Islet of Langerhans (tissue), 1 donor: ENCODE measurements around the gene SLA2.
"Not testable (repeated sequence)": the region's sequence is repeated elsewhere in the genome, so short reads cannot be mapped to it uniquely, and the experiment has no call there.

Experiments used
- FAIRE-seq: peaks from one replicate; lab custom pipeline; 2011; peaks lifted over from hg19 to GRCh38; lab: Jason Lieb, UNC

Gene SLA2

DNA sequence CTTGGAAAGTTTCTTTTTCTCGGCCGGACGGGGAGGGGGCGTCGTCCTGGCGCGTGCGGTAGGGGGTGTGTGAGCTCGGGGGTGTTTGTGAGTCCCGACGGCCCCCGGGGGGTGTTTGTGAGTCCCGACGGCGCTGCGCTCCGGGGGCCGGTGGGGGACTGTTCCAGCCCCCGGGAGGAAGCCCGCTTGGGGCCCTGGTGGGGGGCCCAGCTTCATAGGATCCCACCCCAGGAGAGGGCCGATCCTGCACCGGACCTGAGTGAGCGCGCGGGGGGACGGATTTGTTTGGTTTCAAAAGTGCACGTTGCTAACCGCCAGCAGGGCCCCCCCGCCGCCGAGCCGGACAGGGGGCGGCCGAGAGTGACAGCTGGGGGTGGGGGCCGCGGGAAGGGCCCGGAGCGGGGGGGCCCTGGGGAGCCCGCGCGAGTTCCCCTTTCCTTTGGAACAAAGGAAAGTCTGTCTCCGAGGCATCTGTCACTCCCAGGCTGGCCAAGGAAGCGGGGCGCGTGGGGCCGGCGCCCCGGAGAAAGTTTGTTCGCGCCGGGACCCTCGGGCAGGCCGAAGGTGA, 72.1 kb downstream of the SLA2 start:
- no peak for FAIRE-seq

DNA sequence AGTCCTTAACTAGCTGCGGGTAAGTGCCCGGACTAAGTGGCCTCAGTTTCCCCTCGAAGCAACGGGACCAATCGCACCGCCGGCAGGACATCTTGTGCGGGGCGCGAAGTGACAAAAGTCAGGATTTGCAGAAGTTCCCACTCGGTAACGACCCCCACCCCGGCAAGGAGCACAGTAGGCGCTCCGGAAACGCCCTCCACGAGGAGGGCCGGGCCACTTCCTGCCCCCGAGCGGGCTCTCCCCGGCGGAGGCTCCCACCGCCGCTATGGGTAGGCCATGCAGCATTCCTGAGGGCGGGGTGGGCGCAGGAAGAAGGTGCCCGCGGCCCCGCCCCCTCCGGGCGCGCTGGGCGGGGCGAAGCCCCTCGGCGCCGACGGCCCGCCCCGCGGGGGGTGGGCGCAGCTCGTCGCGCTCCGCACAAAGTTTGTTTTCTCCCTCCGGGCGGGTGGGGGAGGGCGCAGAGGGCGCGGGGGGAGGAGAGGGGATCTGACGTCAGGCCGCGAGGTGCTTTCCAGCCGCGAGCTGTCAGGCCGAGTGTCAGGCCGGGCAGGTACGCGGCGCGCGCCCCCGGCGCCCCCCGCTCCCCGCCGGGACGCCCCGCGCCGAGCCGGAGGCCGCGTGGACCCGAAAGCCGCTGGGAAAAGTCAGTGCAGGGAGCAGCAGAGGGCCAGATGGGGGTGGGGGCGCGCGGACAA, 72.7 kb downstream of the SLA2 start, which contains the start of gene TGIF2:
Gene TGIF2, plus strand, starts transcription at position 495 of the 695 bp plus-strand sequence. CDS start 5,178 bp downstream, outside the sequence.
- no peak for FAIRE-seq

DNA sequence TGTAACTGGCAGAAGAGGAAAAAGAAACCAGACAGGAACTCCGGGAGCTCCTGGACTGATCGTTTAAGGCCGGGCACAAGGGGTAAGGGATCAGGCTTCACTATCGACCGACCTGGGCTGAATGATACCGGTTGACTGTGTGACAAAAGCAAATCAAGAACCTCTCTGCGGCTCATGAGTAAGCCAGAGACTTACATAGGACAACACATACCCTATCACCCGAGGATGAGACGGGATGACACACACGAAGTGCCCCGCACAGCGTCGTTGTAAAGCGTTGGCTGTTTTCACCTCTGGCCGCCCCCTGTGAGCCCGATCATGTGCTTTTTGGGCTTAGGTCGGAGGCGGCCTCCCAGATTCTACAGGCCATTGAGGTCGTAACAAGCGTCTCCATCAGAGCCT, 73.3 kb downstream of the SLA2 start:
- FAIRE-seq: no peak

DNA sequence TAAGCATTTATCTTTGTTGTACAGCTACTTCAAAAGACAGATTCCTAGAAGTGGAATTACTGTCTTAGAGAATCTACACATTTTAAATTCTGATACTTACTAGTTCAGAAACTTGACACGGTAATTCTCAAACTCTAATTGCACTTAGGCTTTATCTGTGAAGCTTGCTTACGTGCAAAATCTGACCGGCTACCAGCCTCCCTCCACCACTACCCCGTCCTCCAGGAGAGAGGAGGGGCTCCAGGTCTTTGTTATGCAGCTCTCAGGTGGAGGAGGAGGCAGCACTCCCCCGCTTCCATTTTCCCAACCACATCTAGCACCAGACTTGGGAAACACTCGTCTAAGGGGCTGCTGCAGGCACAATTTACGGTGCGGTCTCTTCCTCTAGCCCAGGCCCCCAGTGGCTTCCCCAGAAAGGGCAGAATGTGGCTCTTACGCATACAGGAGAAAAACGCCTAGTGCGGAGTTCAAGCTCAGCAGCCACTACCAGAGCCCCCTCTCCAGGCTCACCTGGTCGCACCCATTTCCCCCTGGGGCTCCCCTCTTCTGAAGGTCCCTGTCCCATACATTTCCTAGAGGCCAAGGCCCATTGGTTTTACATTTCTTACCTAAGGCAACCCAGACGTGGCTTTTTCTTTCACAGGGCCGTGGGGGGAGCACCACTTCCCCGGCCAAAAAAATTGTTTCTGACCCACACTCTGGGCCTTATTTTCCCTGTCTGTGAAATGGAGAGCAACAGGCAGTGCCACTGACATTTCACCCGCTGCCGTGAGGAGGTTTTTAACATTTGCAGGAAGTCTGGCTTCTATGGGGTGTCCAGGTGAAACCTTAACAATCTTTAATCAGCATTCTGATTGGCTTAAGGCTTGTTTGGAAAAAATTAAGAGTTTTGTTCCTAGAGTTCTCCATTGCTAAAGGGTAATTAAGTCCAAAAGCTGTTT, 74.2 kb downstream of the SLA2 start:
- no peak for FAIRE-seq

DNA sequence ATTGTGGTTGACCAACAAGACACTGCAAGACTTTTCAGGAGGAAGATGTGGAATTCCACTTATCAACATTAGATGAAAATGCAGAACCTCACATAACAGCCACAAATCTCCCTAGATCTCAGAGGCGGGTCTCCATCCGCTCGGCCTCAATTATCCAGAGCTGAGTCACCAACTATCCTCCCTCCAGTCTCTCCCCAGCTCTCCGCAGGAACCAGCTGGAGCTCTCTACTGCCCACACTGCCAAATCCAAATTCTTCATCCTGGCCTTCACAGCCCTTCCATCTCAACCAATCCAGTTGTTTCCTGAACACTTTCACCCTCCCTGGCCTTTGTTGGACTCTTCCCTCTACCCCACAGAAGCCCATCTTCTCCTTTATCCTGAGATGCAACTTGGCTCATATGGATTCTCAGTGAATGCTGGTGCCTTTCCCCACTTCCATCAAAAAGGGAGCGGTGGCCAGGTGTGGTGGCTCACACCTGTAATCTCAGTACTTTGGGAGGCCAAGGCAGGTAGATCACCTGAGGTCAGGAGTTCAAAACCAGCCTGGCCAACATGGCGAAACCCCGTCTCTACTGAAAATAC, 76.1 kb downstream of the SLA2 start:
- no peak for FAIRE-seq

DNA sequence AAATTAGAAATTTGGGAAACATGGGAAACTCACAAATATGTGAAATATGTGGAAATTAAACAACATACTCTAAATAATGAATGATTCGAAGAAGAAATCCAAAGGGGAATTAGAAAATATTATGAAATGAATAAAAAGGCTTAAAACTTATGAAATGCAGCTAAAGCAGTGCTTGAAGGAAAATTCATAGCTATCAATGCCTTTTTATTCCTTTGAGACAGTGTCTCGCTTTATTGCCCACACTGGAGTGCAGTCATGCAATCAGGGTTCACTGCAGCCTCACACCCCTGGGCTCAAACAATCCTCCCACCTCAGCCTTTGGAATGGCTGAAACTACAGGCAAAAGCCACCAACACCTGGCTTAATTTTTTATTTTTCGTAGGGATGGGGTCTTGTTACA, 80.5 kb downstream of the SLA2 start:
- FAIRE-seq: no peak

DNA sequence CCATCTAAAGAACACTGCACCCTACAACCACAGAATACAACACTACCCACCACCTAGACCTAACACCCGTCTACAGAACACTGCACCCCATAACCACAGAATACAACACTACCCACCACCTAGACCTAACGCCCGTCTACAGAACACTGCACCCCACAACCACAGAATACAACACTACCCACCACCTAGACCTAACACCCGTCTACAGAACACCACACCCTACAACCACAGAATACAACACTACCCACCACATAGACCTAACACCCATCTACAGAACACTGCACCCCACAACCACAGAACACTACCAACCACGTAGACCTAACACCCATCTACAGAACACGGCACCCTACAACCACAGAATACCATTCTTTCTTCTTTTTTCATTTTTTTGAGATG, 81.3 kb downstream of the SLA2 start:
- FAIRE-seq: not testable (repeated sequence)

DNA sequence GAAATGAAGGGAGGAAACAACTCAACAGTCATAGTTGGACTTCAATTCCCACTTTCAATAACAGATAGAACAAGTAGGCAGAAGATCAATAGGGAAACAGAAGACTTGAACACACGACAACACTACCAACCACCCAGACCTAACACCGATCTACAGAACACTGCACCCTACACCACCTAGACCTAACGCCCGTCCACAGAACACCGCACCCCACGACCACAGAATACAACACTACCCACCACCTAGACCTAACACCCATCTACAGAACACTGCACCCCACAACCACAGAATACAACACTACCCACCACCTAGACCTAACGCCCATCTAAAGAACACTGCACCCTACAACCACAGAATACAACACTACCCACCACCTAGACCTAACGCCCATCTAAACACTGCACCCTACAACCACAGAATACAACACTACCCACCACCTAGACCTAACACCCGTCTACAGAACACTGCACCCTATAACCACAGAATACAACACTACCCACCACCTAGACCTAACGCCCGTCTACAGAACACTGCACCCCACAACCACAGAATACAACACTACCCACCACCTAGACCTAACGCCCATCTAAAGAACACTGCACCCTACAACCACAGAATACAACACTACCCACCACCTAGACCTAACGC, 81.8 kb downstream of the SLA2 start:
- FAIRE-seq: not testable (repeated sequence)

DNA sequence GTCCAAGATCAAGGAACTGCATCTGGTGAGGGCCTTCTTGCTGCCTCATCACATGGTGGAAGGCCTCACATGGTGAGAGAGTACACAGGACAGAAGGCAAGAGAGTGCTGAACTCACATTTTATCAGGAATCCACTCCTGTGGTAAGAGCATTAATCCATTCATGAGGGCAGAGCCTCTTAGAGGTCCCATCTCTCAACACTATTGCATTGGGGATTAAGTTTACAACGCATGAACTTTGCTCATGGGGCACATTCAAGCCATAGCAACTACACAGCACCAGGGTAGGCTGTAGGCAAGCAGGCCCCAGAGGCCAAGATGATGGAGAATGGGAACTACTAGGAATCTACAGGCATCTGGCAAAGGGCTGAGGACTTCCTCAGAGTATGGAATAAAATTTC, 82.6 kb downstream of the SLA2 start:
- no peak for FAIRE-seq

DNA sequence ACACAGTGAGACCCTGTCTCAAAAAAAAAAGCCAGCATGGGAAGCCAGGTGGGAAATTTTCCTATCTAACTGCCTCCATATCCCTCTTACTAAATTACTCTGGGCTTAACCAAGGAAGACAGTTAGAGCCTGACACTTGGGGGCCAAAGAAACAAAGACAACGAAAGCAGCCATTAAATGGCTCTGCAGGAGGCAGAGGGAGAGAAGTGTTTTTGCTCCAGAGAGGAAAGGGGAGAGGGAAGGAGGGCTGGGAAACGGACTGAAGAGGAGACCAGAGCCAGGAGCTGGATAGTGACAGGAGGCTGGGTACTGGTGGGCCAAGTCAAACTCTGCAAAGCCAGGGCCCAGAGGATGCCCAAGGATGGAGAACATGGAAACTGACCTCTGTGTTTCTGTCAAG, 83.3 kb downstream of the SLA2 start:
- no peak for FAIRE-seq
